Right kidney (tissue), 9 donors: ENCODE measurements around the gene SMOC1.

ENCODE experiments used
- DNase-seq: peaks from one replicate; pipeline ENCODE4 v3.0.0-alpha.2; 2016
- long read RNA-seq, 8 donors: transcript quantifications; one replicate each; lab custom pipeline, GENCODE V29; 2026

SMOC1 gene, protein sequence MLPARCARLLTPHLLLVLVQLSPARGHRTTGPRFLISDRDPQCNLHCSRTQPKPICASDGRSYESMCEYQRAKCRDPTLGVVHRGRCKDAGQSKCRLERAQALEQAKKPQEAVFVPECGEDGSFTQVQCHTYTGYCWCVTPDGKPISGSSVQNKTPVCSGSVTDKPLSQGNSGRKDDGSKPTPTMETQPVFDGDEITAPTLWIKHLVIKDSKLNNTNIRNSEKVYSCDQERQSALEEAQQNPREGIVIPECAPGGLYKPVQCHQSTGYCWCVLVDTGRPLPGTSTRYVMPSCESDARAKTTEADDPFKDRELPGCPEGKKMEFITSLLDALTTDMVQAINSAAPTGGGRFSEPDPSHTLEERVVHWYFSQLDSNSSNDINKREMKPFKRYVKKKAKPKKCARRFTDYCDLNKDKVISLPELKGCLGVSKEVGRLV
- long read RNA-seq, donor 1, partial matches to known transcripts, result 26 of 26 reads
- long read RNA-seq, donor 1, other reads (novel, unspliced or antisense), result 0 of 26 reads
- long read RNA-seq, donor 2, result 0 reads
- long read RNA-seq, donor 3, partial matches to known transcripts, result 169 of 169 reads
- long read RNA-seq, donor 3, other reads (novel, unspliced or antisense), result 0 of 169 reads
- long read RNA-seq, donor 4, result 0 reads
- long read RNA-seq, donor 5, result 0 reads
- long read RNA-seq, donor 6, partial matches to known transcripts, result 234 of 234 reads
- long read RNA-seq, donor 6, other reads (novel, unspliced or antisense), result 0 of 234 reads
- long read RNA-seq, donor 7, result 0 reads
- long read RNA-seq, donor 8, result 0 reads

DNA sequence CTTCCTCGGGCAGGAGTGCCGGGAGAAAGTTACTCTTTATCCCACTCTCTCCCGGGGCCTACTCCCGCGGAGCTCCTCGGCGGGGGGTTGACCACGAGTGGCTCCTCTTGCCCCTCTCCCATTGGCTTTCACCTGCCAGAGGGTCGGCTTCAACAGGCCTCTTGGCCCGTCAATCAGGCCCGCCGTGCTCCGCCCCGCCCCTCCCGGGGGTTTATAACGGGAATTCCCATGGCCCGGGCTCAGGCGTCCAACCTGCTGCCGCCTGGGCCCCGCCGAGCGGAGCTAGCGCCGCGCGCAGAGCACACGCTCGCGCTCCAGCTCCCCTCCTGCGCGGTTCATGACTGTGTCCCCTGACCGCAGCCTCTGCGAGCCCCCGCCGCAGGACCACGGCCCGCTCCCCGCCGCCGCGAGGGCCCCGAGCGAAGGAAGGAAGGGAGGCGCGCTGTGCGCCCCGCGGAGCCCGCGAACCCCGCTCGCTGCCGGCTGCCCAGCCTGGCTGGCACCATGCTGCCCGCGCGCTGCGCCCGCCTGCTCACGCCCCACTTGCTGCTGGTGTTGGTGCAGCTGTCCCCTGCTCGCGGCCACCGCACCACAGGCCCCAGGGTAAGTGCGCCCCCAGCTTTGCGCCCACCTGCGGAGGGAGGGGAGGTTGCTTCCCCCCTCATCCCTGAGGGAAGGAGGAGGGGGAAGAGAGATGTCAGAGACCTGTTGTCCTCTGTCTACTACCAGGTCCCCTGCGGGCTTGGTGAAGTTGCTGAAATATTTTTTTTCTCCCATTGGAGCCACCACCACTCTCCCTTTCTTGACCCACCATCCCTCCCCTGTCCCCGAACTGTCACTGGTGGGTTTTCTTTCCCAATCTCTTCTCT, at the start of gene SMOC1:
SMOC1 (plus strand) TSS at position 242 of the 869 bp plus-strand sequence; CDS start at position 505, 263 bp downstream.
- DNase-seq, result peak; percentile 66

DNA sequence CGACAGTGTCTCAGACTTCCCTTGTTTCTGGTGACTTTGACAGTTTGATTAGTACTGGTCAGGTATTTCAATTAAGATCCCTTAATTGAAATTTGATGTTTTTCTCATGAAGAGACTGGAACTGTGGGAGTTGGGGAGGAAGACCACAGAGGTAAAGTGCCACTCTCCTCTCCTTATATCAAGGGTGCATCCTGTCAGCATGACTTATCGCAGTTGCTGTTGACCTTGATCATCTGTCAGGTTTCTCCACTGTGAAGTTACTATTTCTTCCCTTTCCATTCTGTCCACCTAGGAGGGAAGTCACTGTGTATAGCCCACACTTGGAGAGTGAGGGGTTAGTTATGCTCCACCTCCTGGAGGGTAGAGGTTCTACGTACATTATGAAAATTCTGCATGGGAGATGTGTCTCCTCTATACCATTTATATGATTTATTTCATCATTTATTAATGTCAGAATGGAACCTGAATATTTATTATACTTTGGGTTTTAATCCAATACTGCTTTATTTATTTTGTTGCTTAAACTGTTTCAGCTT, 40.3 kb upstream of the SMOC1 start:
- no peak for DNase-seq

DNA sequence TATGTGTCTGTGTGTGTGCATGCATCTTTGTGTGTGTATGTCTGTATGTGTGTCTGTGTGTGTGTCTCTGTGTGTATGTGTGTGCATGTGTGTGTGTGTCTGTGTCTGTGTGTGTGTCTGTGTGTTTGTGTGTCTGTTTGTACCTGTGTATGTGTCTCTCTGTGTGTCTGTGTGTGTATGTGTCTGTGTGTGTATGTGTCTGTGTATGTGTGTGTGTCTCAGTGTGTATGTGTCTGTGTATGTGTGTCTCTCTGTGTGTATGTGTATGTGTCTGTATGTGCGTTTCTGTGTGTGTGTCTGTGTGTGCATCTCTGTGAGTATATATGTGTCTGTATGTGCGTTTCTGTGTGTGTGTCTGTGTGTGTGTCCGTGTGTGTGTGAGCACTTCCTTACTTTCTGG, 39.6 kb upstream of the SMOC1 start:
- no peak for DNase-seq

DNA sequence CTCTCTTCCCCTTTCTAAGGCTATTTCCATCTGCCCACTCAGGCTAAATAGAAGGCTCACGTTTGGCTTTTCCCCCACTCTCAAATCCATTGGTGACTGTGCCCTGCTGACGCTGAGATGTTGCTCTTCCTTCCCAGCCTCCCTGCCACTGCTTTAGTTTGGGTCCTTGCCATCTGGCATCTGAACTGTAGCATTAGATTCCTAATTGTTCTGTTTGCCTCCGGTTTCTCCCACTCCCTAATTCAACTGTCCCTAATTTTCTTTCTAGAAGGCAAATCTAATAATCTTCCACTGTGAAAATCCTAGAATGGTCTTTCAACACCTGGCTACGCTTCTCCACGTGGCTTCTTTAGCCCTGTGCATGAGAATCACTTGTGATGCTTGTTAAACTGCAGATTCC, 37.6 kb upstream of the SMOC1 start:
- DNase-seq, result no peak

DNA sequence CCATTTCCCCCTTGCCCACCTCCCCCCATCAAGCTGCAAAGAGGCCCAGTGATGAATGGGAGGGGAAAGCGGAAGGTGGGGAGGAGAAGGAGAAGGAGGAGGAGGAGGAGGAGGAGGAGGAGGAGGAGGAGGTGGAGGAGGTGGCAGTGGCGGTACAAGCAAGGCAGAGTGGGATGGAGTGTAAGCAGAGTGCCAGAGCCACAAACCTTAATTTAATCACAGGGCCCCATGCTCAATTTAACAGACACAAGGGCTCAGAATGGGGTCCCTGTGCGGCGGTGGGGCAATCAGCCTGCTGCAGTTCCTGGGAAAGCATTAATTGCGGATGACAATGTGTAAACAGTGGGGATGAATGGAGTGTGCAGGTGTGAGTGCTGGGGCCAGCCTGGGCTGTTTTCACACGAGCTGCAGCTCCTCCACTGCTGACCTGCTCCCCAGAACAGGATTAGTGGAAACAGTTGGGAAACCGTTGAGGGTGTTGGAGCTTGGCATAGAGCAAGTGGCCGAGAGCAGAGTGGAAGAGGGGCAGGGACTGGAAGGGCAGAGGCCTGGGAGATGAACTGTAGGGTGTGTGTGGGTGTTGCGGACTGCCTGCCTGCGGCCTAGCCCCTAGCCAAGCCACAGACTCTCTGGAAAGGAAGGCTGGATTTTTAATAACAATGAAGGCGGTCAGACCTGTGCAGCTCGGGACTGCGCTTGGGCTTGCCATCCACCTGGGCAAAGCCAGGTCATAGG, 36.4 kb upstream of the SMOC1 start:
- DNase-seq, result peak; percentile 22

DNA sequence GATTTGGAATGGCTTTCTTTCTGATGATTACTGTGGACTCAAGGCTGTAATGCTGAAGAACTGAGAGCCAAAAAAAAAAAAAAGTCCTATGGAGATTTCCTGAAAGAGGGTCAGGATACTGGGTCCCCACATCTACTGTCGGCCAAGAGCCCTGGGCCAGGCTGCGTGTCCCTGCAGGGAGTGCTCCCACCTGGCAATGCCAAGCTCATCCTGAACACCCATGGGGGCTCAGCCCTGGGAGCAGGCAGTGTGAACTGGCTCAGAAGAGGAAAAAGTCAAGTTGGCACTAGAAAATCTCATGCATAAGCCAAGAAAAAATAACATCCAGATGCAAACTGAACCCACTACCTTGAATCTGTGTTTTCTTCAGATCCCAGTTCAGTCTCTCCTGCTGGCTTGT, 35.0 kb upstream of the SMOC1 start:
- no peak for DNase-seq

DNA sequence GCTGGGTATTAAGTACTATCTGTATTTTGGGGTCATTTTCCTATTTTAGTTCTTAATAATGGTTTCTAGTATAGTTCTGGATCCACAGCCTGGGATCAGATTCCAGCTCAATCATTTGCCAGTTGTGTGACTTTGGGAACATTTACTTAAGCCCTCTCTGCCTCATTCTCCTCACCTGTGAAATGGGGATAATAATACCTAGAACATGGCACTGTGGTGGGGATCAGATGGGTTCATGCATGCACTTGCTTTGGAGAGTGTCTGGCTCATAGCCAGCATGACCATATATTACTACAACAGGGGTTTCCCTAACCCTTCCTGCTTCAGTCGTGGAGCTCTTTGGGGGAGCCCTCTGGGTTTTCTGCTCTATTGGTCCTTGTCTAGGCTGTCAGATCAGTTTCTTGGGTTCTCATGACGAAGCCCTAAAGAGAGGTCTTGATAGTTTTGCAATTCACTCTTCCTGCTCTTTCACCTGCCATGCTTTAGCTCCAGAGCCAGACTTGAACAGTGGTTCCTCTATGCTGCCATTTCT, 34.1 kb upstream of the SMOC1 start:
- no peak for DNase-seq

DNA sequence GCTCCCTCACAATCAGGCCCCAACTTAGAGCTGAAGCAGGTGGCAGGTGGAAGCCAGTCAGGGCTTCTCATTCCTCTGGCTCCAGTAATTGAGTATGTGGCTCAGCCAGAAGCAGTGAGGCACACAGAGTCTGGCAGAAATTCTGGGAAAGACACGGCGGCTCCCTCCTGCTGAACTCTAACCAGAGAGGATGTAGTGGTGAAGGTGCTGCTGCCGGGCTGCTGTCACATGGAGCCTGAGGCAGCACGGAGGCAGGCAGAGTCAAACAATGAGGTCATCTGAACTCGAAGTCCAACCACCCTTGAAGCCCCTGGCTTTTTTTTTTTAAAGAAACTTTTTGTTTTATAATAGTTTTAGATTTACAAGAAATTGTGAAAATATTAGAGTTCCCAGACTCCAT, 33.4 kb upstream of the SMOC1 start:
- DNase-seq, result no peak

DNA sequence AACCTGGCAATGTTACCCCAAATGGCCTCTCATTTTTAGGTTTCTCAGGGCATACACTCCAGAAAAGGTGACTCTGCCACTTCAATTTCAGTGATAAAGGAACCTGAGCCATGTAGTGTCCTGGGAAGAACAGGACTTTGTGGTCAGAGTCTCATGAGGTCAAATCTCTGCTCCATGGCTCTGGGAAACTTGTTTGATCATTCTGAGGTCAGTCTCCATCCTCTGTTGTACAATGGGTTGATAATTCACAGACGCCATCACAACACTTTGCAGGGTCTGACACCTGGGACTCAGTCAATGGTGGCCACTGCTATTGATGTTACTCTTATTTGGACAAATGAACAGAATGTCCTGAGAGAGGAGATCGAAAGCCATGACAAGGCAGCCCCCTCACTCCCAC, 31.1 kb upstream of the SMOC1 start:
- DNase-seq, result no peak

DNA sequence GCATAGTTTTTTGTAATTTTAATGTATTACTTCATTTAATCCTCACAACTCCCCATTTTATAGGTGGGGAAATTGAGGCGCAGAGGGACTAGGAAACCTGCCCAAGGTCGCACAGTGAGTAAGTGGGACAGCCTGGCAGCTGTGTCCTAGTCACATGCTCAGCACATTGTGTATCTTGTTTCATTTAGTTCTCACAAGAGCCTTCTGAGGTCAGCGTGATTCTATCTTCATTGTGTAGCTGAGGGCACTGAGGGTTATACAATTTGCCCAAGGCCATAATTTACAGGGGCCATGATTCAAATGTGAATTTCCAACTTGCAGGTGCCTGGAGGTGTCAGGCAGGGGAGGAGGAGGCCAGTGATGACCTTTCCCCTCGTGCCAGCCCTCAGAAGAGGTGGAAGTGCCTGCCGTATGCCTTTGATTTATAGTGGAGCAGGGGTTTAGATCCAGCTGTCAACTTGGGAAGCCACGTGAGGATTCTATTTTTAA, 30.3 kb upstream of the SMOC1 start:
- no peak for DNase-seq

DNA sequence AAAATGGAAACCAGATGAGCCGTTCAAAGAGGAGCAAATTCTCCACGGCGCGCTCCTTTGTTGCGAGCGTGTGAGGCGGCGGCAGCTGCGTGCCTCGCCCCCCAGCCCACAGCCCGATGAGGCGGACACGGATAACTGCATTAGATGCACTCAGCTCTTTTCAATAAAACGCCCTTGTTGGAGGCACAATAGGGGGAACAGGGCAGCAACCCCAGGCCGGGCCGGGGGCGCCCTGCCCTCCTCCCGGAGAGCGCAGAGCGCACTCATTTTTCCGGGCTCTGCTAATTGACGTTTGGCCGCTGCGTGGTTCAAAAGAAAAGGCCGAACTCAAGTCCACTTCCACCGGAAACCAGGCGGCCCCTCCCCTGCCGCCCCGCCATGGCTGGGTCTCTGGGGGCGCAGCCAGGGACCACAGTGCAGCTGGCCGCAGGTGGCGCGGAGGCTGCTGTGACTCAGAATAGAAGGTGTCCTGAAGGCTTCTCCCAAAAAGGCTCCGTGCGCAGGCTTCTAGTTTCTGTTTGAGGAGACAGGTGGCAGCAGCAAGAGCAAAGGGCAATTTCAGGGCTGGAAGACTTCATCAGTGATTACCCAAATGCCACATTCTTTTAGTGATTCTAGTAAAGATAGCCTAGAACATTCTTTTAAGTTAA, 29.0 kb upstream of the SMOC1 start:
- peak; percentile 15 for DNase-seq

DNA sequence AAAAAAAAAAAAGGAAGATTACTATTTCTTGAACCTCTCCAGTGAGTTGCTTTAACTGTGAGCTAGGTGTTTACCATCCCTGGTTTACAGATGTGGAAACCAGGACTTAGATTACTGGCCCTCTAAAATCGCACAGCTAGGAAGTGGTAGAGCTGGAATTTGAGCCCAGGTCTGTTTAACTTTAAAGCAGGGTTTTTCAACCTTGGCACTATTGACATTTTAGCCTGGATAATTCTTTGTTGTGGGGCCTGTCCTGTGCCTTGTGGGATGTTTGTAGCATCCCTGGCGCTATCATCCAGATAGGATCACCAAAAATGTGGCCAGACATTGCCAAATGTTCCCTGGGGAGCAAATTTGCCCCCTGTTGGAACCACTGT, 28.5 kb upstream of the SMOC1 start:
- no peak for DNase-seq

DNA sequence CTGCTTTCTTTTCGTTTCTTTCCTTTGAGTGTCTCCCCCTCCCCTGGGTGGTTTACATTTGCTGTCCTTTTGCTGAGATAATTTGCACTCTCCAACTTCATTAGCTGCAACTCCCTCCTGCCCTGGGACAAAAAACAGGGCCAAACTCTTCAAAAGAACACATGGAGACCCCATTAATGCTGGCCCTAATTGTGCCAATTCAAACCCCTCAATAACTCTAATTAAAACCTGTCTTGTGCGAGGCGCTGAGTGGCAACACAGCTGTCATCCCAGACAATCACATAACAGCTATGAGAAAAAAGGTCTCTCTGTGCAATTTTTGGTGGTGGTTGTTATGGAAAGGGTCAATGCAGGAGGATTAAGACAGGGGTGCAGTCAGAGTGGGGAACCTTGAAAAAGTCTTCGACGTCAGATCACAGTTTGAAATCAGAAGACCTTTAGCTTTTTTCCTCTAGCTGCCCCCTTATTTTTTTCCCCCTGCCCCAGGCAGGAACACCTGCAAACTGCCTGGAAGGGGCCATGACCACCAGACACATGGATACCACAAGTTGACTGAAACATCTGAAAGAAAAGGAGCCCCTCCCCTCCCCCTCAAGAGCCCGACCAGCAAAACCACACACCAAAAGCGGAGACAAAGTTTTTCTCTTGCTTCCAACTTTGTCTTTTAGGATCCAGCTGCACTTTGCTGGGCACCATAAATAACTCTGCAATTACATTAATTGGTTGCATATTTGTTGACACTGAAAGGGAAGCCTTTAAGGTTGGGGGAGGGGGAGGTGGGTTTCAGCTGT, 26.5 kb upstream of the SMOC1 start:
- no peak for DNase-seq

DNA sequence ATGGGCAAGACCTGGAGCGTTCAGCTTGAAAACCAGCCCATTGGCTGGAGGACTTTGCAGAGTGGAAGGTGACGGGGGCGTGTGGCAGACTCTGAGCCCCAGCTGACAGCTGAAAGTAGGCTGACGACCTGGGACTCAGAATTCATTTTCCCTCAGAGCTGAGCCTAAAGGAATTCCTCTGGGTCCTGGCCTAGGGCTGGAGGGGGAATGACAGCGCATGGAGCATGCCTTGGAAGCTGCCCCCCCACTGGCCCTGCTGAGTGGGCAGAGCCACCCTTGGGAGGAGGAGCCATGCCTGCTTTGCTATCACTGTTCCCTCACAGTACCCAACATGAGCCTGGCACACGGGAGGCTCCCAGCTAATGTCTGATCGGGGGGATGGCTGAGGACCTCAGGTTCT, 25.4 kb upstream of the SMOC1 start:
- DNase-seq, result no peak

DNA sequence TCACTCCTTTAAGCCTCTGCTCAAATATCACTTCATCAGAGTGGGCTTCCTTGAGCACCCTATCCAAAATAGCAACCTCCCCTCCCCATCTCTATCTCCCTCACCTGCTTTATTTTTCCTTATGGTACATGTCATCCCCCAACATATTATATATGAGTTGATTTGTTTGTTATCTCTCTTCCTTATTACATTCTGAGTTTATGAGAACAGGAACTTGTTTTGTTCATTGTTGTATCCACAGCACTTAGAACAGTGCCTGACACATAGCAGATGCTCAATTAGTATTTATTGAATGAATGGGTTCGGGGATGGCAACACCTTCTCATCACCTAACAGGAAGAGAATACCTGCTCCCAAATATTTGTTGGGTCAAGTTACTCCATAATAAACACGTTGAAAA, 24.6 kb upstream of the SMOC1 start:
- no peak for DNase-seq

DNA sequence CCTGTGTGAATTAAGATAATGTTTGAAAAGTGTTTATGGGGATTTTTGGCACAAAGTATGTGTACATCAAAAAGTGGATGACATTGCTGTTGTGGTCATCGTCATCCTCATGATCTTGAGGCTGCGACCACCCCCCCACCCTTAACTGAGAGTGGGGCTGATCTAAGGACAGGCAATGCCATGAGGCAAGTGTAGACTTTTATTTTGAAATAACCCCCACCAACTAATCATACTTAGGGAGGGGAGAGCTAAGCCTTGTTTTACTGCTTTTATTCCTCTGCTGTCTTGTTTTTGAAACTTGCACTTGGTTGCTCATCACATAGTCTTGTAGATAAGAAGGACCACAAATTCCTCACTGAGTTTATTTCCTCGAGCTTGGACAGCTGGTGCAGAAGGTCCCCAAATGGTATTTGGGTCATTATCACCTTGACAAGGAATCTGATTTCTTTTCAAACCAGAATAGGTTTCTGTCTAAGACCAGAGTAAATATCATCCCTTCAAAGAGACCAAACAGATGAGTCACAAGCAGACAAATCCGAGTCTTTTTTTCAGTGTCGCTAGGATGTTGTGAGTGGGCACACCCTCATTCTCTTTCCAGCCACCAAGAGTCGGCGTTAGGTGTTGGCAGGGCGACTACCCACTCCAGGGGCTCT, 23.9 kb upstream of the SMOC1 start:
- no peak for DNase-seq

DNA sequence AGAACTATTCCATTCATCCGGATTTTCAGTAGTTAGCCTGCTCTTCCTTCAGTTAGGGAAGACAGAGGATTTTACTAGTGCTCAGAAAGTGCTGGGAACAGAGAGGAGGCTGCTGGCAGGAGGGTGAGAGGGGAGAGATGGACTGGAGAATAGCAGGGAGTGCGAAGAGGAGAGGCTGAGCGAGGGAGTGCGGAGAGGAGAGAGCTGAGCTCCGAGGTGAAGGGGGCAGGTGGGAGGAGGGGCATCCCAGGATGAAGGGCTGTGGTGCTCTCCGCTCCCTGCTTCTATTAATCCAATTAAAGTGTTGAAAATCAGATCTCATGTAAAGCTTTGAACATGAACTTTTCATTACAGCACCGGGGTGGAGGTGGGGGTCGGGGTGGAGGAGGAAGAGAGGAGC, 20.4 kb upstream of the SMOC1 start:
- no peak for DNase-seq

DNA sequence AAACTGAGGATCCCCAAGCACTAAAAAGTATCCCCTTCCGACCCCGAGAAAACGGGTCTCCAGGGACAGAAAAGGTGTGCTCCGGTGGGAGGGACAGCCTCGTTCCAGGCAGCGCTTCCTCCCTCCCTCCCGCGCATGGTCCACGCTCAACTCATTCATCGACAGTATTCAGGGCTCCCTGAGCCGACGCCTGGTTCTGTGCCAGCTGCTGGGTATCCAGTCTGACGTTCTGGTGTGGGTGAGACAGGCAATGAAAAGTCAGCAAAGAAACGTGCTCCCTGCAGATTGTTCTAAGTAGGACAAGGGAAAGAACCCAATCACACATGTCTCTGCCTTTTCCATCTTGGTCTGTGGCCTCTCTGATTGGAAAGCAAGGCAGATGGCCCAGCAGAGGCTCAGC, 19.6 kb upstream of the SMOC1 start:
- DNase-seq, result no peak

DNA sequence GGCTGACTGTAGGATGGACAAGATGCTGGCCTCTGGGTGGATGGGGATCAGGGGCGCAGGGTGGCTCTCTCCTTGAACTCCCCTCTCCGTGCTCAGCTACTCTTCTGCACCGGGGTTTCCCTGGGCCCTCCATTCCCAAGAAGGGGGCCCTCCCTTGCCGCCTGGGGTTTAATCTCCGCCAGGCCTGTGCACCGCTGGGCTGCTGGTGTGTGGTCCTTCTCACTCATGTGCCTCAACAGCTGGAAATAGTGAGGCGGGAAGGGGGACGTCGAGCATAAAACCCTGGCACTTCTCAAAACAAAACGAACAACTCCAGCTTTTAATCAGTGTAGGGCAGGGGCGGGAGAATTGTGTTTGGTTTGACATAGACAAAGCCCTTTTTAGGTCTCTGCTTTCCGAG, 19.0 kb upstream of the SMOC1 start:
- no peak for DNase-seq
